CD4-positive, alpha-beta T cell treated with Interleukin-17A for 4 hours (primary cell): Measurements from ENCODE around the gene COX5A.

Experiments used
- DNase-seq: peaks from one replicate; pipeline ENCODE4 v3.0.0-alpha.2; 2020; ENCODE audit warnings: mixed read lengths

COX5A gene

DNA sequence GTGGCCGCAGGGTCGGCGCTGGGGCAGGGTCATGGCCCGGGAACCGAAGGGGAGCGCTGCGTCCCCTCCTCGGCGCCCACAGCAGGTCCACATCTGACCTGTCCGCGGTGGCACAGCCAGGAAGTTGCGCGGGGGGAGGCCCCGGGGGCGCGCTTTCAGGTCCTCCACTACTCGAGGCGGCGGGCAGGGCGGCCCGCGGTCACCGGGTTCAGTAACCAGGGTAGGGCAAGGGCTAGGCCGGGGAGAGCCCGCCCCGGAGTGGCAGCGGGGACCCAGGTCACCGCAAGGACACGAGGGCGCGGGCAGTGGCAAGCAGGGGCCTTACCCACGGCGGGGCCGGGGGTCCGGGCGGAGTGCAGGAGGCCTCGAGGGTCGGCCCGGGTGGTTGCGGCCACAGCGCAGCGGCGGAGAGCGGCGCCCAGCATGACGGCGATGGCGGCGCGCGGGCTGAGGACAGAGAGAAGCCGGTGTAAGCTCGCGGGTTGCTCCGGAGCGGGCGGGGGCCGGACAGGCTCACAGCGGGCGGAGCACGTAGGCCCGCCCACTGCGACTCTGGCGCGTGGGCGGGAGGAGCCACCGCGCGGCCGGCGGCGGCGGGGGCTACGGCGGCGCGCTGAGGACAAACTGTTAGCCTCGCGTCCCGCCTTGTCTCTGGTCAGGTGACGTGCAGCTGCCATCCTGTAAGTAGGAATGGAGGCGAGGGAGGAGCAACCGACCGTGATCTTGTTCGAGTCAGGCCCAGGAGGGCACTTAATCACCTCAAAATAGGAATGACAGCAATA is at the start of gene COX5A:
Gene COX5A, minus strand, starts transcription at position 484 of the 782 bp plus-strand sequence. Its CDS starts 59 bp downstream, at position 425.
- DNase-seq, result peak; percentile 93

DNA sequence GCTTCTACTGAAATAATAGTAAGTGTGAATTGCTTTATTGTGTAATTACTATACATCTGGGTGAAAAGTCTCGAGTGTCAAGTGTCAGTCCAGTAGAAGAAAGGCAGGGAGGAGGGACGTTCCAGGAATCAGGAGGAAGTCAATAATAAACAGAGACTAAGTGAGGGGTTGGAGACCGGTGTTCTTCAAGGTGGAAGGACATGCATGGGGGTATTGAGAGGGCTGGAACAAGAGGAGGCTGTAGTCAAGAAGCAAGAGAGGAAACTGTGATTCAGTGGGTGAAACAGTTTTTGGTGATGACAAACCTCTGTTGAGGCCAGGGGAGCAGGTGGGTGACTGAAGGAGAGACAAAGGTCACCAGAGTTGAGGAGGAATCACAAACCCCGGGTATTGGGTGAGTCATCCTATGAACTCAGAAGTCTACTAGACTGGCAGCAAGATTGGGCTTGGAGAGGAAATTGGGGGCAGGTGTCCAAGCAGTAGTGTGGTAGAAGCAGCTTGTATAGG is 45.9 kb upstream of the COX5A start:
- DNase-seq, result no peak

DNA sequence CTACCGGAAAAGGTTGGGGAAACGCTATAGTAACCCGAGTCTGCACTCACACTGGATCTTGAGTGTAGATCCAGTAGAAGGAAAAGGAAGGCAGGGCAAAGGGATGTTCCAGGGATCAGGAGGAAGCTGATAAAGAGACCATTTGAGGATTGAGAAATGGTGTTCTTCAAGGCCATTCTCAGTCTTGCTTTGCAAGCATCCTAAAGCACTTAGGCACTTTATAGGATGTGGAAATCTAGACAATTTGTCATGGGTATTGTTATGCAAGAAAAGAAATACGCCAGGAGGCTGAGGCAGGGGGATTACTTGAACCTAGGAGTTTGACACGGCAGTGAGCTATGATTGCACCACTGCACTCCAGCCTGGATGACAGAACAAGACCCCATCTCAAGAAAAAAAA is 44.3 kb upstream of the COX5A start:
- no peak for DNase-seq

DNA sequence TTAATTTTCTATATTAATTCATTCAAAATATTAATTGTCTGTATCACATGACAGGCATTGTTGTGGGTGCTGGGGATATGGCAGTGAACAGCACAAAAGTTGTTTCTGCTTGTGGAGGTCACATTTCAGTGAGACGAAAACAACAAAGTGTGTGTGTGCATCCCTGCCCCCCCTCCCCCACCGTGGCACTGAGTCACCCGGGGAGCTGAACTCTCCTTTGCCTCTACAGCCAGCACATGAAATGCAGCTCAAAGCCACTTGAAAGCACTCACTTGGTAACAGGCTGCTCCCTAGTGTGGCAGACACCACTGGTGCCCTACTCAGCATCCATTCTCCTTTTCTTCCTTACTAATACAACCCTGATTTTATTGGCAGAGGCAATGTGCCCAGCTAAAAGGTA is 40.6 kb upstream of the COX5A start:
- peak; percentile 46 for DNase-seq

DNA sequence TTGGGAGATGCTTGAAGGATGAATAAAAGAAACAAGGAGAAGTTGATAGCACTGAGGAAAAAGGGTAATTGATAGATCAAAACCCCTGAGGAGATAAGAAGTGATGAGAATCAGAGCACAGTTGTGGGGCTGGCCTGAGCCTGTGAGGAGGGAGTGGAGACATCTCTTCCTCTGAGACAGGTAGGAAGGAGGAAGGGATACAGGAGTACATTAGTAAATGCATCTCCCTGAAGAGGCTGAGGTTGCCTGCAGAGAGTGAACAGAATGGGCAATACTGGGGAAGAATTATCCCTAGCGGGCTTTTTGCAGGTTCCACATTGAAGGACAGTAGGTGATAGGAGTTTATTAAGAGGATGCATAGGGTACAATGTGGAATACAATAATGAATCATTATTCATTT is 40.2 kb upstream of the COX5A start:
- no peak for DNase-seq

DNA sequence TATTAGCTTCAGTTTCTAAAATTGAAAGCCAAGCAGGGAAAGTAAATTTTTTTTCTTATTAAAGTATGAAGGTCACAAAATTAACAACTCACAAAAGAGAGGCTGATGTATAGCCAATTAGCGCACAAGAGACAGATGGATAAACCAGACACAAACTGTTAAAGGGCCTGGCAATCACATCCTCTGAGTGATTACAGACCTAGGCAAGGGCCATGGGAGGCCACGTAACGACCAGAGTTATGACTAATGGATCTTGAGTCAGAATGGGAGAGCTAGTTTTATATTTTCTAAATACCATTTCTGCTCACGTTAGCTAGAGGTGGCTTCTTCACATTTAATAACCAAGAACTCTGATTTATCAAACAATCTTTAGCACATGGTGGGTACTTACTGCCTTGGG is 39.7 kb upstream of the COX5A start:
- no peak for DNase-seq

DNA sequence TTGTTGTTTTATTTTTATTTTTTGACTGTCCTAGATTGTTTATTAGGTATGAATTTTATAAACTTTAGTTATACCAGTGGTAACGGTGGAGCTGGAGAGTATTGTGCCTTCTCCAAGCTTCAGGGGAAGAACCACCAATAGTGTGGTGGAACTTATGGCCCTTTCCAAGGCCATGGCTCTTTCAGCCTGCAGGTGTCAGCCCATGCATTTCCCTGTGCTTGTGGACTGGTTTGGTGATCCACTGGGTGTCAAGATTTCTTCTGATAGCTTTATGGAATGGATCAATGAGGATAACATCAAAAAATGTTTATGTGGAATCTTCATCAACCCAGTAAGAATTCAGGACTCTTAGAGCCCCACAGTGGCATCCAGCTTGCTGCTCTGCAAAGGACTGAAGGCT is 38.3 kb upstream of the COX5A start:
- no peak for DNase-seq

DNA sequence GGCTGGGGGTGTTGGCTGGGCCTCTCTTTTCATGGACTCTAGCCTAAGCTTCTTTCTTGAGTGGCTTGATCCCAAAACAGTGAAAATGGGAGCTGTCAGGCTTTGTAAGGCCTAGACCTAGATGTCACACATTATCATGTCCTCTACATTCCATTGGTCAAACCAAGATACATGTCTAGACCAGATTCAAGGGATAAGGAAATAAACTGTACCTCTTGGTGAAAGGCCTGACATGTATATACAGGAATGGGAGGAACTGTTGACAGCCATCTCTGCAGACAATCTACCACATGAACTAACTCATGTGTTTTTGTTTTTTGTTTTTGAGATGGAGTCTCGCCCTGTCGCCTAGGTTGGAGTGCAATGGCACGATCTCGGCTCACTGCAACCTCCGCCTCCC is 29.8 kb upstream of the COX5A start:
- no peak for DNase-seq

DNA sequence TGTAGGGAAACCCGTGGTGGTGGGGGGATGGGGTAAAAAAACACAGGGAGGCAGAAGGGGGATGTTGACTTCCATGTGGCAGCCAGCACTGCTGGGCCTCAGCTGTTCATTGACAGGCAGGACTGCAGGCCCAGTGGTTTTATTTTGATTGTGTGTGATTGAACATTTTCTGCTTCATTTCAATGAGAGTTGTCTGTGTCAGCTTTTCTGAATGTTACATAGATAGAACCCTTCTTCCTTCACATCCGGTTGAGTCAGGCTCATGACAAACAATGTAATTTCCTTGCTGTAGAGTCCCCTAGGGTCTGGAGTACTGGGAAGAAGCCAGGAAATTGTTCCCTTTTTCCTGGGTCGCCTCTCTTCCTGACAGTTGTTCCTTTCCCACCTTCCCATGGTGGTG is 26.9 kb upstream of the COX5A start:
- DNase-seq, result no peak

DNA sequence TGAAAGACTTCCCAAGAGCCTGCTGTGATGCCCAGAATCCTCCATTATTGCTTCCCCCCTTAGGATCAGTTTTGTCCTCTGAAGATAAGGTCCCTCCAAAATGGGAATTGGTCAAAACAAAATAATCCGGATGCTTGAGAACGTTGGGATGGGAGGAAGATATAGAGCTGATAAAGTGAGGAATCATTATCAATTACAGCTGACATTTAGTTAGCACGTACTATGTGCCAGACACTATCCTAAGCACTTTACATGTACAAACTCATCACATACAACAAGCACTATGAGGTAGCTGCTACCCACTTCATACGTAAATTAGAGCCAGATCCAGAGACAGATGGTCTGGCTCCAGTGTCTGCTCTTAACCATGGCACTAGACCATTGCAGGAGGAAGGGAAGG is 25.3 kb upstream of the COX5A start:
- no peak for DNase-seq

DNA sequence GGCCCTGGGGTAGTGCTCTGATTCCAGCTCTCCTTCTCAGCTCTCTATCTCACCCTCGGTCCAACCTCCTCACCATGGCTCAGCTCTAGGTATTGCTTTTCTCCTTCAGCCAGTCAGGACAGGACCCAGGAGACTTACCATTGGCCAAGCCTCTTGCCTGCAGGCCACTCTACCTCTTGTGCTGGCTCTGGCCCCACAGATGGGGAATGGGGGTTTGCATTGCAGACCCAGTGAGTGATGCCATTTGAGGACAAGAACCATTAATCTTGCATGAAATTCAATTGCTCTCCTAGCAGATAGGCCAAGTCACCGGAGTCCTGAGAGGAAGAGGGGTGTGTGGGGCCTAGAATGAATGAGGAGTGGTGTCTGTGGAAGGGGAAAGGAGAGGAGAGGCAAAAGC is 24.8 kb upstream of the COX5A start:
- DNase-seq, result no peak

DNA sequence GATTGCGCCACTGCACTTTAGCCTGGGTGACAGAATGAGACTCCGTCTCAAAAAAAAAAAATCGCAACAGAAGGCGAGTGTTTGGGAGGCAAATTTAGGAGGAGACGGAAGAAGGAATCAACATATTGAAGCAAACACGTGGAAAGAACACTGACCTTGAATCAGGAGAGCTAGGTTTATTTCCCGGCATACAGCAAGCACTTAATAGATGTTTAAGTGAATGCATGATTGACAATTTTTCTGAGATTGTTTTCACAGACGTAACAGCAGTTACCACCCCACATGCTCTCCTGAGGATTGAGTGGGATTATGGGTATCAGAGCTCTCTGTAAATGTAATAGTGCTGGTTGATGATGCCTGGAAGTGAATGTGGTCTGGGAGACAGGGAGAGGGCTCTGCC is 24.3 kb upstream of the COX5A start:
- DNase-seq, result no peak

DNA sequence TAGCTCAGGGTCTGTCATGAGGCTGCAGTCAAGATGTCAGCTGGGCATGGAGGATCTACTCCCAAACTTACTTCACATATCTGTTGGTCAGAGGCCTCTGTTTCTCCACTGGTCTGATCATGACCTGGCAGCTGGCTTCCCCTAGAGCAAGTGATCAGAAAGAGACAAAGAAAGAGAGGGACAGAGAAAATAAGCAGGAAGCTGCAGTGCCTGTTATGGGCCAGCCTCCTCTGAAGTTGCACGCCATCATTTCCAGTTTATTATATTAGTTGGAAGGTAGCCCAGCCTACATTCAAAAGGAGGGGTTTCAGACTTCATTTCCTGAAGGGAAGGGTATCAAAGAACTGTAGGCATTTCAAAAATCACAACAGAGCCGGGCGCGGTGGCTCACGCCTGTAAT is 23.7 kb upstream of the COX5A start:
- DNase-seq, result no peak

DNA sequence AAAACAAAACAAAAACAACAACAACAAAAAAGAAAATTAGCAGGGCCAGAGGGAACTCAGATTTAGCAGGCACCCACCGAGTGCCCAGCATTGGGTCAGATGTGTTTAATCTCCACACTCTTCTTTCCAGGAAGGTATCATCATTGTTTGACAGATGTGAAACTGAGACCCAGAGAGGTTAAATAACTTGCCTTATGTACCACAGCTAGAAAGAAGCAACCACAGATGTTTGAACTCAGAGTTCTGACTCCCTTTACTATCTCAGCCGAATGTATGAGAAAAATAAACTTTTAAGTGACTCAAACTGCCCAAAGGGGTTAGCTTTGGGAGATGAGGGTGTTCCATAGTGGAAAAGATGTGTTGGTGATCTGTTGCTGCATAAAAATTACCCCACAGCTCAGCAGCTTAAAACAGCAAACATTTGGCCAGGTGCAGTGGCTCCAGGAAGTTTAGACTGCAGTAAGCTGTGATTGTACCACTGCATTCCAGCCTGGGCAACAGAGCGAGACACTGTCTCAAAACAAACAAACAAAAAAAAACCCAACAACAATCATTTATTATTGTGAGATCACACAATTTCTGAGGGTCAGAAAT is 23.2 kb upstream of the COX5A start:
- no peak for DNase-seq

DNA sequence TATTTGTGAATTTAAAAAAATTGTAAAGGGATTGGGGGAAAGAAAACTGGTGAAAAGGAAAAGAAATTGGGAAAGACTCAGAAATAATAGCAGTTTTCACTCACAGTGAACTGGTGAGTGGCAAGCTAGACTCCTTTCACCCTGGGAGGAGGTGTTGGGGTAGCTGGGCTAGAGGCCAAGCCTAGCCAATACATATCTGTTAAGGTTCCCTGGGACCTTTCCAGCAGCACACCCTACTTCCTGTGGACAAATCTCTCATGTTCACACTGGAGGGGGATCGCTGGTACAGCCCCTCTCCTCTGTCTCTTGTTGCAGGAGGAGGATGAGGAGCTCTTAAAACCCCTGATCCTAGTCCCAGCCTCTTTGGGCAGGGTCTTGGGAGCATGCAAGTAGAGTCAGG is 22.4 kb upstream of the COX5A start:
- DNase-seq, result no peak

DNA sequence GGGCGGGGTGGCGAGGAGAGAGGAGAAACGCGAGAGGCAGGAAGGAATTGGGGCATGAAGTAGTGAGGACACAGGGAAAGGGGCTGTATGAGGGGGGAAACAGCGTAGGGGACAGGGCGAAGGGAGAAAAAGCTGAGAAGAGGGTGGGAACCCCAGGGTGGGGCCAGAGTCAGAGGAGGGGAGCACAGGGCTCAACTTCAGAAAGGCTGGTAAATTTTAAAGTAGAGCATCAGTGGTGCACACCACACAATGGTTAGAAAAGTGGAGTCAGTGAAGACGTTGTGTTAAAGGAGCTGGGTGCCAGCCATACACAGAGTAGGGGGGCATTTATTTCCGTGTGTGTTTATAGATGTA is 21.7 kb upstream of the COX5A start:
- DNase-seq, result no peak

DNA sequence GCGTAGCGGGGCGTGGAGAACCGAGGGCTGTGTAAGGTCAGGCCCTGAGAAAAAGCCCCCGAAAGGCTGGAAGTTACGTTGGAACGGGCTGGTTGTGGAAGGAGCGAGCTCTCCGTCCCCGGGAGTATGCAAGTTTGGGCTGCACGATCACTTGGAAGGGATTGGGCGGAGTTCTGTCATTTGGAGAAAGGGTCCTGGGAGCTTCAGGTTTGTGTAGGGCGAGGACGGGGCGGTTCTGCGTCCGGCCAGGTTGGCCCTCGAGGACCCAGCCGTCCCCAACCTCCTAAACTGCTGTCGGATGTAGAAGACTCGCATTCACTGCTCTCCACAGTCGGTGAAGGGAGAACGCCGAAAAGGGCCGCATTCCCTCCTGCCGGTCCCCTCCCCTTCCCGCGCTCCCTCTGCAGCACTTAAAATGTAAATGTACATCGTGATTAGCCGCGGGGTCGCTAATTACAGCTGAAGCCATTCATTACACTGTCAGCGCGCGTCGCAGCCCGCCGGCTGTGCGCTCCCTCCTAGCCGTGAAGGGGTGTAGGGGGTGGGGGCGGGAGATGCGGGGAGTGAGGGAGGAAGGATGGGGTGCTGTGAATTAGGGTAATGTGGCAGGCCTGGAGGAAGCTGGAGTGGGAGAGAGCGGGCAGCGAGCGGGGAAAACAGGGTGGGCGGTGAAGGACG is 21.2 kb upstream of the COX5A start:
- DNase-seq, result no peak

DNA sequence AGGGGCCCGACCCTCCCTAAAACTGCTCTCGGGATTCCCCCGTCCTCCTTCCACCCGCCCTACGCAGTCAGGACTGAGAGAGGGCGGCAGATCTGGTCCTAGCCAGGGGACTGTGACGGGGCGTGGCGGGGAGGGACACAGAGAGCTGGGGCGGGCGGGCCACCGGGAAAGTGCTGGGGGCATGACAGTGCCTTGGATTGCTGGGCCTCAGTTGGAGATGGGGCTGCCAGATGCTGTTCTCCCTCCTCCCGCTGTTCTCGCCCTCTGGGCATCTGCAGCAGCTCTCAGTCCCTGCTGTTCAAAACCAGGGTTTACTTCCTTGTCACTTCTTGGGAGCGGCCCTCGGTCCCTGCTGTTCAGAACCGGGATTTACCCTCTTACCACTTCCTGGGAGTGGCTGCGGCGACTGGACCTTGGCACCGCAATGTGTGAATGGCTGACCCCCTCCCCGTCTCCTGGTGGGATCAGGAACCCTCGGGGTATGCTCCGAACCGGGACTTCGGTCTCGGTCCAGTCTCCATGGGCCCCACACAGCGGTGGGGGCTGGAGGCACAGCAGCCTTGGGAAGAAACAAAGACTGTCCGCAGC is 20.5 kb upstream of the COX5A start:
- peak; percentile 29 for DNase-seq

DNA sequence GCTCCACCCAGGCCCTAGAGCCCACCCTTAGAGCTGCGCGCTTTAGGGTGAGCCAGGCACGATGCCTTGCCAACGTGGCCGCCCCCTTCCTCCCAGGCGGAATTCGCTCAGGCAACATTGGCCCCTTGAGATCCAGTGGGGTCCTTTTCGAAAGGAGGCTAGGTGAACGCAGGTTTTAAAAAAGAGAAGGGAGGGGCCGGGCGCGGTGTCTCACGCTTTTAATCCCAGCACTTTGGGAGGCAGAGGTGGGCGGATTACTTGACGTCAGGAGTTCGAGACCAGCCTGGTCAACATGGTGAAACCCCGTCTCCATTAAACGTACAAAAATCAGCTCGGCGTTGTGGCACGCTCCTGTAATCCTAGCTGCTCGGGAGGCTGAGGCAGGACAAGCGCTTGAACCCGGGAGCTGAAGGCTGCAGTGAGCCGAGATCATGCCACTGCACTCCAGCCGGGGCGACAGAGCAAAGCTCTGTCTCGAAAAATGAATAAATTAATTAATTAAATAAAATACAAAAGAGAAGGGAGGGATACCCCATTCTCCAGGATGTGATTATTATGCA is 19.7 kb upstream of the COX5A start:
- DNase-seq, result no peak

DNA sequence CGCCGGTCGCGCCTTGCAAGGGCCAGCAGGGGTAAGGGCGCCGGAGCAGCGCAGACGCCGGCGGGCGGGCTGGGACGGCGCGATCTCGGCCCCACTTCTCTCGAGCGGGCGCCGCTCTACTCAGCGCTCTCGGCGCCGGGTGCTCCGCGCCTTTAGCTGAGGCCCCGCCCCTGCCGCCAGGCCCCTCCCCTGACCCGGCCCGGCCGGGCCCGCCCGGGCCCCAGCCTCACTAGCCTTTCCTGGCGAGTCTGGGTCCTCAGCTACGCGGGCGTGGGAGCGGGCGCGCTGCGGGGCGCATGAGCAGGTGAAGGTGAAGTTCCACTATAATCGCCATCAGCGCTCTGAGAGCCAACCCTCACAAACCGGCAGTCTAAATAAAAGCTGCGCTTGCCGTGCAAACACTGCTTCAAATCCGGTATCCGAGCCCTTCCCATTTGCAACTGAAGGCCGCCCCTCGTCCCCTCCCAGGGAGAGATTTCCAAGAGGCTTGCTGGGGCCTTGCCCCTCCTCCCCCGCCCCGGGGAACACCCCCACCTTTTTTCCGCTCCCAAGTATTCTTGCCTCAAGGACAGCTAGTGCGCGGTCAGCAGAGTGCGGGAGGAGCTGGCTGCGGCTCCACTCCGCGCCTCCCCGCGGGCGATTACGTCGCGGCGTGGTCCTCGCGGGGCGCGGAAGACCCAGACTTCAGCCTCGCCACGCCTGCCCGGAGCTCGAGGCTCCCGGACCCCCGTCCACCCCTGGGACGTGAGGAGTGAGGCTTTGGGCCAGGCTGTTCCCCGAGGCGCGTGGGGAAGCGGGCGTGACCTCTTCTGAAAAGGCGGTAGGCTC is 19.0 kb upstream of the COX5A start, which contains the start of gene RPP25:
Gene RPP25, minus strand, starts transcription at position 125 of the 828 bp plus-strand sequence. CDS start 189 bp downstream, outside the sequence.
- DNase-seq, result peak; percentile 80

DNA sequence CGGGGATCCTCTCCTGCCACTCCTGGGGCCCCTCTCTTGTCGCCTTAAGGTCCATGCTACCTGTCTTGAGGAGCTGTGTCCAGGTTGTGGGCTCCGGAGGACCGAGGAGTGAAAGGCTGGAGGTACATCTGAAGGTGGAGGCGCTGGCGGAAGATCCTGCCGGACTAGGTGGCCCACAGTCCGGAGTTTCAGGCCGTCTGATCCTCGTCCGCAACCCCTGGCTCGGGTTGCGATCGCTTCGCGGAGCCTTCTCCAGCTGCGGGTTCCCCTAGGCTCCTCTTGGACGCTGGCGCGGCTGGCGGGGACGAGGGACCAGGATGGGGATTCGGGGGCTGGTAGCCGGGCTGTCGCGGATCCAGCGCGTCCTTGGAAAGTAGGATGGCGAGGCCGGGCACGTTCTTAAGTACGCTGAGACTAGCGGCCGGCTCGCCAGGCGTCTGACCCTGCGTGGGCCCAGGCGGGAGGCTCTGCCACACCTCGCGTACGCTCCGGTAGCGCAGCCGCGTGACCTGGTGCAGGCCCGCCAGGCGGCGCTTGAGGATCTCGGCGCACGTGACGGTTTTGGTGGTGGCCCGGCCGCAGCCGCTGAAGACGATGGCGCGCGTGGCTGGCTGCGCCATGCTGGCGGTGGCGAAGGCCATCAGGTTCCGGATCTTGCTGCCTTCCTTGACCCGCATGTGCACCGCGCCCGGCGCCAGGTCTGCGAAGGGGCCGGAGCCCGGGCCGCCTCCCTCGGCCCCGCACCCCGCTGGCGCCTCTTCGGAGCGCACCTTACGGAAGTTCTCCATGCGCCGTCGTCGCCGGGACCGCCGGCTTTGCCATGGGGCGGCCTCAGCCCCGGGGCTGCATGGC is 18.1 kb upstream of the COX5A start:
- DNase-seq, result peak; percentile 78
